GF-D8 (cell line): ENCODE measurements around the gene LGR6.
"Not testable (repeated sequence)": the region's sequence is repeated elsewhere in the genome, so short reads cannot be mapped to it uniquely, and the experiment has no call there.

Source experiments
- DNase-seq: peaks from one replicate; lab custom pipeline; 2025; lab: John Stamatoyannopoulos, UW

LGR6 gene

DNA sequence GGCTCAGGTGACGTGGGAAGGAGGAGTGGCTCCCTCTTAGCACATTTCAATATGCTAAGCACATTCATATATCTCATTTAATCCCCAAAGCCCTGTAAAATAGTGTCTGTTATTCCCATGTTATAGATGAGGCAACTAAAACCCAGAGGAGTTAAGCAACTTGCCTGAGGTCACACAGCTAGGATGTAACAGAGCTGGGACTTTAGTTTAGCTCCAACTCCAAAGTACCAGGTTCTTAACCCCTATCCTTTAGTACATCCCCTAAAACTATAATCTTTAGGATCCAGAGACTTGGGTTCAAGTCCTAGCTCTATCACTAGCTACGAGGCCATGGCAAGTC, 48.5 kb downstream of the LGR6 start:
- DNase-seq, result no peak

DNA sequence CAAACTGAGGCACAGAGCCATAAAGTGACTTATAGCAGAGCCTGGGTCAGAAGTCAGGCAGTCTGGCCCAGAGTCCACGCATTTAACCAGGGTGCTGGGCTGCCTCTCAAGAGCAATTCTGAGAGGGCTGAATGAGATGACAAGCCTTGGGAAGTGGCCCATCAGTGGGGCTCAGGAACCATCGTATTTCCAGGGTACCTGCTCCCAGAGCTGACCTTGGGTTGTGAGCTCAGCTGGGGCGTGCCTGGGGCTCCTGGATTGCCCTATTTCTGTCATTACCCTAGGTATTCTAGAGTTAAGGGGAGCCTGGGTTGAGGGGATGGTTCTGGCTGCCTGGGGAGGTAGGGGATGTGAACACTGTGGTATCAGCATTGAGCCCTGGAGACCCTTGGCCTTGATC, 49.4 kb downstream of the LGR6 start:
- DNase-seq, result no peak

DNA sequence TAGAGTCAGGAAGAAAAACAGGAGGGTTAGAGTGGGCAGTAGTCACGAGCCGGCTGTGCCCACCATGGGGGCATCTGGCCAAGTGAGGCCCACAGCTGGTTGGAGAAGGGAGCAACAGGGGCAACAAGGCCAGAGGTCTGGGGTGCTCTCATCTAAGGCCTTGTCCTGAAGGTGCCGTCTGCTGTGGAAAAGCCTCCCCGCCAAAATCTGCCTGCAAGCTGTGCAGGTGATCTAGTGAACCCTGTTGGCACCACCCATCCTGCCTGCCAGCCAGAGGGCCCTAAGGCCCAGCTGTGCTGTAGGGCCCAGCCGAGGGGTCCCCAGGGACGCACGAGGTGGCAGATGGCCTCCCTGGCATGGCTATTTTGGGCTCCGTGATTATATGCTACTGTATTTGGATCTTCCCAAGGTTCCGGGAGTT, 51.3 kb downstream of the LGR6 start:
- DNase-seq, result no peak

DNA sequence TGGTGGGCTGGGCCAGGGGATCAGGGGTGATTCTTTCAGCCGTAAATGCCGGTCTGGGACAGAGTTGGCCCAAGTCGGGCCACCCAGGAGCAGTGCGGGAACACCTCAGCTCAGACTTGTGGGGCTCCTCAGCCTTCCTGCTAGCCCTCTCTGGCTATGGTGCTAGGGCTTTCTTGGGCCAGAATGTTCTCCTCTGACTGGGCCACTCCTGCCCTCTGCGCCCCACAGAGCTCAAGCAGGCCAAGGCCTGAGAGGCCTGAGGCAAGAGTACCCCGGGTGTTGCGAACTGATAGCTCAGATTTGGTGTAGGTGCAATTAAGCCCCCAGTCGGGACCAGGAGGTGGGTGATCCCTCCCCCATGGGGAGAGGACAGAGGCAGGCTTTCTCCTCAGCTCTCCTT, 51.8 kb downstream of the LGR6 start:
- DNase-seq, result no peak

DNA sequence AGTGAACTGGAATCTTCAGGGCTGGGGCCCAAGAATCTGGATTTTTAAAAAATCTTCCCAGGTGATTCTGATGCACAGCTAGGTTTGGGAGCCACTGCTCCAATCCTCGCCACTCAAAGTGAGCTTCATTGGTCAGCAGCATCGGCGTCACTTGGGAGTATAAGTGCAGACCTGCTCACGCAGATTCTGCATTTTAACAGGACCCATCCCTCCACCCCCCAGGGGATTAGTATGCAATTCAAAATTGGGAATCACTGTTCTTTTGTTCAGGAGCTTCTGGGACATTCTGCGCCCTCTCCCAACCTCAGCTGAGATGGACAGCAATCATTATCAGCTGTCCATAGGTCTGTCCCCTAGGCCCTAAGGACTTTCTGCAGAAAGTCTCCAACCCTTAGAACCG, 53.5 kb downstream of the LGR6 start:
- no peak for DNase-seq

DNA sequence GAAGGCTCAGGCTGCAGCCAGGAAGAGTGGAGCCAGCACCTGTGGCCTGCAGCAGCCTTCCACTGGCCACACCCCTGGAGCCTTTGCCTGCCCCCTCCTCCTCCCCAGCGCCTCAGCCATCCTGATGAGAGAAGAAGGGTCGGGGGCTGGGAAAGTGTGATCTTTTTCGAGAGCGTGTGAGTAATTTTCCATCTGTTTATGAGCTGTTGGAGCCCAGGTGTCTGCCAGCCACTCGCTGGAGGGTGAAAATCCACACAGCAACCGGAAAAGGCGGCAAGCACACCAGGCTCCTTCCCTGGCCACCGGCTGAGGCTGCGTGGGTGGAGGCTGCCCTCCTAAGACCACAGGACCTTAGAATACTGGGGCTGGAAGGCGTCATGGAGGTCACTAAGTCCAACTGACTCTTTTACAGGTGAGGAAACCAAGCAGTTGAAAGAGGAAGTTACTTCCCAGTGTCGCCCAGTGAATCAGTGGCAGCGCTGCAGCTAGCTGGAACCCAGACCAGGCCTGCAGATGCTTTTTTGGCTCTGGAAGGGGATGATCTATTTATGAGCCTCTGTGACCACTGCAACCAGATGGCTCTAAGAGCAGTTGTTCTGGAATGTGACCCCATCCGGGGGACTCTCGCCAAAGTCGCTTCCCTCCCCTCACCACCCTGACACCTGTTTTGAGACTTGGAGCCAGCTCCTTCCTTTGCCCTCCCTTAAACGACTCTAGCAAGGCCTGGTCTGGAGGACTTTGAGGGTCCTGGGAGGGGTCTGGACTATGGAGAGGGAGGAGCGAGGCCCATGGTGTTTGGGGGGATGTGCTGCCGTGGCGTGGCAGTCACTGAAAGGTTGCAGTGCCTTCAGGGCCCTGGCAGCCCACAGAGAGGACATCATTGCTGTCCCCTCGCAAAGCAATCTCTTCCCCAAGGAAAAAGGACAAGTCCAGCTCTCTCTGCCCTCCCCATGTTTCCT, 54.5 kb downstream of the LGR6 start:
- no peak for DNase-seq

DNA sequence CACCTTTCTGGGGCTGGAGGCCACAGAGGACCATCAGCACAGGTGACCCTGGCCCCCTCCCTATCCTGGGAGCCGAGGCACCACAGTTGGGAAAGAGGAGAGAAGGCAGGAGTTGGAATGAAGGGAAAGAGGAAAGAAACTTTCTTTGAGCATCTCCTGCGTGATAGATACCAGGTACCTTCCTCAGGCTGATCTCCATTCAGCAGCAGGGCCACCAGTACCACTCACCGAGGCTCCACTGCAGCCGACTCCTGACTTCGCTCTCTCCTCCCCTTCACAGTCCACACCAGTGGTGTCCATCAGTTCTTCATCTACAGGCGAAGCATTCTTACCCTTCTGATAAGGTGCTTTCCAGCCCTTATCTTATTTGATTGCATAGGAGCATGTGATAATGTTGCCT, 55.3 kb downstream of the LGR6 start:
- DNase-seq, result no peak

DNA sequence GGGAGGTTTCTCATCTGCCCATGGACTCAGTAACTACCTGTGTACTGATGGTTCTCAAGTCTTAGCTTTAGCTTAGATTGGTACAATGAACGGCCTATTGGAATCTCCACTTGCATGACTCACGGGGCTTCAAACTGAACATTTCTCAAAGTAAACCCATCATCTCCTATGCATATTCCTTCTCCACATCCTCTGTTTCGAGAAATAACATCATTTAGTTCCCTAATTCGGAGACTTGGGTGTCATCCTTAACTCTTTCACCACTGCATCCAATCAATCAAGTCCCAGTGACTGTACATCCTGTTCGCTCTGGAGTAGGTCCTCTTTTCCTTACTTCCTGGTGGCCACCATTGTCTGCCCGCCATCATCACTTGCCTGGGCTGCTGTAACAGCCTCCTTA, 55.8 kb downstream of the LGR6 start:
- no peak for DNase-seq

DNA sequence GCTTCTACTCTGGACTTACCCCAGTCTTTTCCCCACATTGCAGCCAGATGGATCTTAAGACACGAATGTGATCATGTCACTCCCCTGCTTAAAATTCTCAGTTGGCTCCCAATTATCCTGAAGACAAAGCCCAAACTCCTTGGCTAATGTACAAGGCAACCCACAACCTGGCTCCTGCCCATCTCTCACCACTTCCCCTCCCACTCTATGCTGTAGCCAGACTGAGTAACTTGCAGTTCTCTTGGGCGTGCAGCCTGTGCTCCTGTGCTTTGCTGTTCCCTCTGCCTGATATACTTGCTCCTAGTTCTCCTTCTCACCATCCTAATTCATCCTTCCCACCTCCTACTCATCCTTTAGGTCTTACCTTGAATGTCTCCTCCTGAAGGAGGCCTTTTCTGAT, 56.2 kb downstream of the LGR6 start:
- DNase-seq, result no peak

DNA sequence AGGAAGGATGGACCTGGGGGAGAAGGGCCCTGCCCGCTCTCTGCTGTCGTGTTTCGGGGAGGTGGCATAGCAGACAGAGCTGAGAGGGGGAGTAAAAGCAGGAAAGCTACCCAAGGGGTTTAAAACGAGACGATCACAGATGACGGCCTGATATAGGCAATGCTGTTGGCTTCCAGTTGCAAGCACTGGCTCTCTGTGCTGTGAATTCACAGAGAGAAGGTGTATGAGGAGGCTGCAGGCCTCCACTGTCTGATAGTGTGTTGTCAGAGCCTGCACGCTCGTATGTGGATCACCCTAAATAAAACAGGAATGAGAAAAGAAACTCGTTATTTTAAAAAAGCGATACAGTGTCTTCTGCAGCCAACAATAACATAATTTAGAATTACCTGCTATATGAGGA, 57.4 kb downstream of the LGR6 start:
- no peak for DNase-seq

DNA sequence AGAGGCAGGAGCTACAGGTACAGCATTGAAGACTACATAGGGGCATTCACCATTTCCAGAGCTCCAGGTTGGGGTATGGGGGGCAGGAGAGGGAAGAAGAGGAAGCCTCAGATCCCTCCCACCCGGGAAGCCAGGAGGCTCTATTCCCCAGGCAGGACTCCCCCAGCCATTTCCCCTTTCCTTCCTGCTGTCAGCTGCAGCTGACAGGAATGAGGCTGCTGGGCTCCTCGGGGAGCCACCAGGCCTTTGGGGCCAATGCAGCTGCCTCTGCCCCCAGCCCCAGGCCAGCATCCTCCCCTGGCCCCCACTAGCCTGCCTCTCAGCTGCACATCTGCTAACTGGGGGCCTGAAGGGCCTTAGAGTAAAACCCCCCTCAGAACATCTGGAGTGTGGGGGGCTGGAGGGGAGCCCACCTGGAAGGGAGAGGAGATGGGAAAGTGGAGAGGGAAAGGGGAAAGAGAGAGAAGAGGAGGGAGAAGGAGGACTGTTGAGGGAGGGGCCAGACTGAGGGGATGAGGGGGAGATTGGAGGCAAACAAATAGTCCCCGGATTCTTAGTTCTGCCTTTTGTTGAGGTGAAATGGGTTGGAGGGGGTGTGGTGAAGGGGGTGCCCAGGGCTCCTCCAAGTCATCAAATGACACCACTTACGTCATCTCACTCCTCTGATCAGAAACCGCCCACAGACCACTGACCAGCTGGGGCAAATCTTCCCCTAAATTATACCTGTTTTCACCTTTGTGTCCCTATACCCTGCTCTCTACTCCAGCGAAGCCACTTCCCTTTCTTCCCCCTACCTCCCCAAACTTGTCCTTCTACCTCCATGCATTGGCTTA, 58.0 kb downstream of the LGR6 start:
- DNase-seq, result no peak

DNA sequence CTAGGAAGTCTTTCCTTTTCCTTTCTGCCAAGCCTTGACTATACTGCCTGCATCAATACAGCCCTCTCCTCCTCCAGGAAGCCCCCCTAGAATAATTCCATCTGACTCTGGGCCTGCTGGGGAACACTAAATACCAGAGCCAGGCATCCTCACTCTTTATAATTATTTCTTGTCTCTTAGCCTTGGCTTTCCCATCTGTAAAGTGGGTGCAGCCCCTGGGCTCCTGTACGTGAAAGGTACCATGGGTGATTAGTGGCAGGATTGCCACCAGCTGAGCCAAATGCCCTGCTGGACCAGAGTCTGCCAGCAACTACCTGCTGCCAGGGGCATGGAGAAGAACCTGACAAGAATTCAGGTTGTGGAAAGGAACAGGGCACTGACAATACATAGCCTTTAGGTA, 58.7 kb downstream of the LGR6 start:
- DNase-seq, result no peak

DNA sequence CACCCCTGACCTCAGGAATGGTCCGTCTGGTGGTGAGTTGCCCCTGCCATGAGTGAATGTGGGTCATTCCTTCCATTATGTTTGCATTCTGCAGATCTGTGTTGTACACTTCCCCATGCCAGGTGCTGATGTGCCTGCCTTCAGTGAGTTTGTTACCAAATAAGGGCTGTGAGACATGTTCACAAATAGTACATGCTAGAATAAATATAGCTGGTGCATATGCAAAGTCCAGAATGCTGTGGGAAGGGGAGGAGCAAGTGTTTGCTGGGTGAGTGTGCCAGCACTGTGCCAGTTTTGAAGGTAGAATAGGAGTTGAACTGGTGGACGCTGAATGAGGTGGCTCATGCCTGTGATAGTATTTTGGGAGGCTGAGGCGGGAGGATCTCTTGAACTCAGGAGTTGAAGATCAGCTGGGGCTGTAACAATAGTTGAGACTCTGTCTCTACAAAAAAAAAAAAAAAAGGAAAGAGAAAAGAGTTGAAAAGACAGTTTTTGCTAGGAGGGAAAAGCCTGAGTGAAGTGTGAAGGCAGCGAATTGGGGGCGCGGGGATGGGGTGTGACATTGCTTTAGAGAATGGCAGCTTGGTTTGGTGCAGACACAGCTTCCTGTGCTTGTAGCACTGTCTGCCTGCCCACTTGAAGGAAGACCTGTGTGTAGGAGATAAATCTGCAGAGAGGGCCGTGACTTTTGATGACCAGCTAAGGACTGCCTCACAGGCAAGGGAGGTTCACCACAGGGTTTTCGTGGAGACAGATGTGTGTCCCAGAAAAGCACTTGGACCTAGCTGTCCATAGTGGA, 61.1 kb downstream of the LGR6 start:
- no peak for DNase-seq

DNA sequence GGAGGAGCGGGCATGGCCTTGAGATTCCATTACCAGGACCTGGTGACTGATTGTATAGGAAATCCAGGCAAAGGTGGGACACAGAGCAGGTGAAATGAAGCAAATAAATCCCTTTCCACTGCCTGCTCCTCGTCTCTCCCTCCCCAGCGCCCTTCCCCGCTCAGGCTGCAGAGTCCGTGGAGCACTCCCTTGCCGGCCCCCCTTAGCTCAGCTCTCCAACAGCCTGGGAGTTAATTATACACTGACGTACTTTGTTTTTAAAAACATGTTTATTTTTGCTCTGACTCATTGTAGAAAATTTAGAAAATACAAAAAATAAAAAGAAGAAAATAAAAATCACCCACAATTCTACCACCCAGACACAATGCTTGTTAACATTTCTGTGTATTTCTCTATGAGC, 61.7 kb downstream of the LGR6 start:
- DNase-seq, result no peak

DNA sequence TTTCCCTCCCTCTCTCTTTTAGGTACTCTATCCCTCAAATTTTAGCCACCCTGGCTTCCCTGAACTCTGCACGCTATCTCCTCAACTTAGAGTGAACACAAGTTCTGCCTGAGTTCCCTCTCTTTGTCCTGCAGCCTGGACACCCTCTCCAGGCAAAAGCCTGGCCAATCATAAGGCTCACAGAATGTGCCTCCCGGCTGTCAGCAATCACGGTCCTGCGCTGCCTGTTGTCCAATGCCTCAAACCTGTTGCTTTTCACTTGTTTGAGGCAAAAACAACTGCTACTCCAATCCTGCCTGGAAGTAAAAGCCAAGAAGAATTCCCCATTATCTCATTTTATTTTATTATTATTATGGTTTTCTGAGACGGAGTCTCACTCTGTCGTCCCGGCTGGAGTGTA, 66.1 kb downstream of the LGR6 start:
- no peak for DNase-seq

DNA sequence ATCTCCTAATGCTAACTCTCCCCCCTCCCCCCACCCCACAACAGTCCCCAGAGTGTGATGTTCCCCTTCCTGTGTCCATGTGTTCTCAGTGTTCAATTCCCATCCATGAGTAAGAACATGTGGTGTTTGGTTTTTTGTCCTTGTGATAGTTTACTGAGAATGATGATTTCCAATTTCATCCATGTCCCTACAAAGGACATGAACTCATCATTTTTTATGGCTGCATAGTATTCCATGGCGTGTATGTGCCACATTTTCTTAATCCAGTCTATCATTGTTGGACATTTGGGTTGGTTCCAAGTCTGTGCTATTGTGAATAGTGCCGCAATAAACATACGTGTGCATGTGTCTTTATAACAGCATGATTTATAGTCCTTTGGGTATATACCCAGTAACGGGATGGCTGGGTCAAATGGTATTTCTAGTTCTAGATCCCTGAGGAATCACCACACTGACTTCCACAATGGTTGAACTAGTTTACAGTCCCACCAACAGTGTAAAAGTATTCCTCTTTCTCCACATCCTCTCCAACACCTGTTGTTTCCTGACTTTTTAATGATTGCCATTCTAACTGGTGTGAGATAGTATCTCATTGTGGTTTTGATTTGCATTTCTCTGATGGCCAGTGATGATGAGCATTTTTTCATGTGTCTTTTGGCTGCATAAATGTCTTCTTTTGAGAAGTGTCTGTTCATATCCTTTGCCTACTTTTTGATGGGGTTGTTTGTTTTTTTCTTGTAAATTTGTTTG, 67.8 kb downstream of the LGR6 start:
- DNase-seq, result not testable (repeated sequence)

DNA sequence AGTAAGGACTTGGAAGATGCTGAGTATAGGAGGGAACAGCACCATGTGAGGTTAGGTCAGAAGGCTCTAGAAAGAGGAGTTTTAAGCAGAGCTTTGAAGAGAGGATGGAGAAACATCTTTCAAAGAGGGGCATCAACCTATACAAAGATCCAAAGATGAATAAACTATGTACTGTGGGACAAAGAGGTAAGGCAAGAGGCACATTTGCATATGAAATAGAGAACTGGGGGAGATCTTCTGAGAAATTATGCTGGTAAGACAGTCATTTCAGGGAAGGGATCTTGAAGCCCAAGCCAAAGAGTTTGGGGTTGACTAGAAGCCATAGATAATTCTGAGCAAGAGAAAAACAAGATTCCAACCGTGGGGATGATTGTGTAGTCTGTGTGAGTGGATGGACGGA, 70.0 kb downstream of the LGR6 start:
- no peak for DNase-seq

DNA sequence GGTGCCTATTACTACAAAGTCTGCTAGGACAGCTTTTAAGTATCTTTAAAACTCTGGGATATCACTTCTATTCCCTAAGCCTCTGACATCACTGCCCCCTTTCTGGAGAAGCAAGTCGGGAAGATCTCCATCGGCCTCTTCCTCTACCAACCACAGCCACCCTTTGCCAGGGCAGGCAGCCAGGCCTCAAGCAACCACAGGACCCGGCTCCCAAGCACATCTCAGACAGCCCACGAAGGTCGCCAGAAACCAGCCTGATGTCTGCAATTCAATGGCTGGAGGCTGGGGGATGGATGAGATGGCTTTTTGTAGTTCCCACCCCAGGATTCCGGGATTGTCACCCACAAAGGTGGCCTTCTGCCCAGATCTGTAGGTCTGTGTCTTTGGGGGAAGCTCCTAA, 70.7 kb downstream of the LGR6 start:
- DNase-seq, result no peak

DNA sequence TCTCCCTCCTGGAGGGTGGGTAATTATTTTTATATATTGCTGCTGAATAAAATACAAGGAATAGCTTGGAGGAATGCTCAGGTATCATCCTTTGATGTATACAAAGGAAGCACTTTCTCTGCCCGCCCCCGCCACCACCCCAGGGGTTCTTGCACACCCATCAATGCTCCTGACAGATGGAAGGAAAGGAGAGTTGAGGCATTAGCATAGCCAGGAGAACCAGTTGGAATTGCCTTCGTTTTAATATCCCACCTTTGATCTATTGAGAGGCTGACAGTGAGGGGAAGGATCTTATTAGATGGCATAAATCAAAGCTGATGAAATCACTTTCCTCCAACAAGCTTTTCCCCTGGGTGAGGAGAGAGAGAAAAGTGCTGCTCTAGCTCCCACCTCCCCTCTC, 71.1 kb downstream of the LGR6 start:
- no peak for DNase-seq

DNA sequence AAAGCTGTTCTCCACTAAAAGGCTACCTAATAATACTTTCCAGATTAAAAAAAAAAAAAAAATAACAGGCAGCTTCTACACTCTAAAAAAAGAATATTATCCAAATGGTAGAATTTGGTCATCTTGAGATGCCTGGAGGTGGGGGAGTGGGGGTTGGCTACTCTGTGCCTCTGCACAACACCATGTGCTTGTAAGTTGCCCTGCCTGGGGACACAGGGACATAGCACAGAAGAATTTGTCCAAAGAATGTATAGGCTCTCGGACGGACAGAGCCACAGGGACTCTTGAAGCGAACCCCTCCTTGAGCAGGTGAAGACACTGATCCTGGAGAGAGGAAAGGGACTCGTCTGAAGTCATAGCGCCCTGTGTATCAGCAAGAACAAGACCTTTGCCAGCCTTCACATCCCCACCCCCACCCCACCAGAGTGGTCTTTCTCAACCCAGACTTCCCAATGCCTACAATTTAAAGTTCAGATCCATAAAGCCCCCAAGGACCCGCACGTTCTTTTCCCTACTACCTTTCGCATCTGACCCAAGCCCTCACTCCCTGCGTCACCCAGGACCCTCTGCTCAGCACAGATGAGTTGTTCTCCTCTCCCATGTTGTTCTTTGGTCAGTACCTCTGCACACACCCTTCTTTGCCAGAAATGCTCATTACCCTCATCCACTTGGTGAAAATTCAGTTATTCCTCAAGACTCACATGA, 72.6 kb downstream of the LGR6 start:
- DNase-seq, result no peak

DNA sequence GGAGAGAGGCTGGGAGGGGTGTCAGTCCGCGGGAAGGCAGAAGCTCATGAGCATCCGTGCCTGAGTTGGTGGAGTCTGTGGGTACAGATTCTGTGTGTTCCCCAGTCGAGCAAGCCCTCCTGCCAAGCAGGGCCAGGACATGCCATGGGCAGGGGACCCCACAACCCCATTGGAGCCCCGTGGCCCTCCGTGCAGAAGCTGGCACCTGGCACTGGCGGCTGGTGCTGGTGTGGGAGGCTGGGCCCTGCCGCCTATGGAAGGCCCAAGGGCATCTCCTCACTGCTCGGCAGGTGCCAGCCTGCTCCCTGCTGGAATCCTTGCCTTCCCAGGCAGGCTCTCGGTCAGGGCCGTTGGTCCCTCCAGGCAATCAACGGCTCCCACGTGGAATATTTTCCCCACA, 74.4 kb downstream of the LGR6 start:
- no peak for DNase-seq
